ENCODE results near the gene EPHB4. TPM values are rescaled to one million over a fixed set of nuclear protein-coding genes. Genes with fewer than 3 reads are reported as not detected.

EPHB4 gene
- total and polyA plus RNA-seq, 2 of the 4 experiments (the other 2 are of a cell fraction), result 34.5 to 36.4 TPM

DNA sequence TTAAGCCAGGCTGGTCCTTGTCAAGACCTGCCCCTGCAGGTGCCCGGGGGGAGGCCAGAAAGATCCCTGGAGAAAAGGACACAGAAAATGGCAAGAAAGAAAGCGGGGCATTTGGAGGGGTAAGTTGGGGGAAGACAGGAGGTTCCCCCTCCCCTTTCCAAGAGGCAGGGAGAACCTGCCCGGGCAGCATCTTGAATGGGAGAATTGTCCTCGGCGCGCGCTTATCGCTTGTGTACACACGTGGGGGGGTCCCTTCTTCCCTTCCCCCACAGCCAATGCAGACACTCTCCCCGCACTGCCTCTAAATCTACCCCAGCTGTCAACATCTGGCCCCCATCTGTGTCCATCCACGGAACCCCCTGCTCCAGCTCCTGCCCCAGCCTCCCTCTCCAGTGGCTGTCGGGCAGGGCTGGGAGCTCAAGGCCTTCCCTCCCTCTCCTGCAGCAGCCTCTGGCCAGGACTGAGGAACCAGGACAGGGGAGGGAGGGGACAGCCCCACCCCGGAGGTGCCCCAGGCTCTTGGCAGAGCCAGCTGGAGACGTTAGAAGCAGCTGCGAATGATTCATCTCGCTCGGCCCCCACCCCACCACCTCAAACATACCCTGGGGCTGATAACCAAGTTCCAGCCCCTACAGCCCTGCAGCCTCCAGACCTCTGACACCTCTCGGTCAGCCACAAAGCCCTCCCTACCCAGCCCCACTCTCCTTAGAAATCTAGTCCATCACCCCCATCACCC, 25.3 kb downstream of the EPHB4 start:
- no peaks in the 10 kb centered on the region for H3K9me3 ChIP-seq (ENCODE audit: control insufficient read depth, insufficient read depth, low read length)
- no peak overlapping the region for H4K5ac ChIP-seq (ENCODE audit: low read depth, low read length)
- no peak overlapping the region for H3K9ac ChIP-seq (ENCODE audit: low read depth, low read length)
- no peaks in the 10 kb centered on the region for H3K9me1 ChIP-seq (ENCODE audit: insufficient read depth, low read length)
- no peaks in the 10 kb centered on the region for H3K27me3 ChIP-seq (ENCODE audit: control insufficient read depth, insufficient read depth, low read length)
- no peak overlapping the region for H2BK15ac ChIP-seq (ENCODE audit: low read depth, low read length)
- no peak overlapping the region for H3K56ac ChIP-seq (ENCODE audit: extremely low read depth, insufficient read depth, low read length)
- no peak overlapping the region for H3K4me3 ChIP-seq (ENCODE audit: insufficient read depth, low read depth, low read length)
- H3K23ac ChIP-seq (ENCODE audit: low read depth, low read length), result no peak overlapping the region
- peak; percentile 87 for DNase-seq
- no peak overlapping the region for H2BK120ac ChIP-seq (ENCODE audit: low read depth, low read length)
- H2BK20ac ChIP-seq (ENCODE audit: low read depth, low read length), result no peak overlapping the region
- no peak overlapping the region for H3K18ac ChIP-seq (ENCODE audit: low read depth, low read length)
- H2AFZ ChIP-seq (replicated peaks; ENCODE audit: low read length, poor library complexity), result peak overlapping the region; percentile 77
- in situ Hi-C loops (cut with MboI; ENCODE audit: low sequenced_read_pairs) (no loop called here), intact Hi-C loops (cut with micrococcal nuclease) (loop anchor here (2.0 to 5.0 kb wide), 4 partner anchors 35 to 97 kb away; partner anchors contain the start of gene SLC12A9), dilution Hi-C loops (cut with HindIII; ENCODE audit: low sequenced_read_pairs, unreplicated experiment) (no loop called here)
- 16% methylated on average over 5 of the region's 18 CpGs; no CpG with 5 or more reads in 1 of the 2 experiments for WGBS, 2 experiments (ENCODE audit: extremely low coverage in 2 of 2, insufficient read length in 1 of 2)
- peak overlapping the region; percentile 28 for H3K27ac ChIP-seq (ENCODE audit: insufficient read depth, low read length)
- H3K4ac ChIP-seq (ENCODE audit: low read depth, low read length), result peak overlapping the region; percentile 64
- peaks cover 33% of the 10 kb centered on the region for H3K36me3 ChIP-seq (ENCODE audit: control insufficient read depth, insufficient read depth, low read length)
- H2BK5ac ChIP-seq (ENCODE audit: low read depth, low read length, poor library complexity, severe bottlenecking), result peak overlapping the region; percentile 11
- H3K79me1 ChIP-seq (ENCODE audit: low read depth in 1 of 2, low read length in 2 of 2), result peaks cover 0 to 12% of the 10 kb centered on the region in 2 experiments; a peak in 1 of 4 replicates
- ChIA-PET POLR2A (ENCODE audit: unreplicated experiment) (interaction anchor here (0.6 kb wide), 1 partner anchor 20 kb away, joined by 10 read pairs; no protein-coding TSS in a partner anchor), CTCF (interaction anchor here (0.6 to 3.4 kb wide), 2 partner anchors 50 to 433 kb away, joined by 5 to 21 read pairs; partner anchors contain the start of gene SLC12A9)
- peak; percentile 76 for ATAC-seq (ENCODE audit: low read depth)
- peaks cover 18% of the 10 kb centered on the region for H3K4me1 ChIP-seq (ENCODE audit: control insufficient read depth, insufficient read depth, low read length)
- peak overlapping the region; percentile 76 for H2AK5ac ChIP-seq (ENCODE audit: low read depth, low read length)
- H4K8ac ChIP-seq (ENCODE audit: low read depth in 2 of 2, low read length in 2 of 2), result peak overlapping the region in 1 of 2 experiments; percentile 67; a peak in 1 of 4 replicates
- H4K20me1 ChIP-seq (ENCODE audit: insufficient read depth, low read length), result peaks cover 12% of the 10 kb centered on the region; the same call in 1 of the 2 replicates
- H3K4me2 ChIP-seq (ENCODE audit: low read depth, low read length), result no peak overlapping the region
- no TSS peak for BruUV-seq (replicated peaks)
- peak overlapping the region; percentile 52 for H4K91ac ChIP-seq (ENCODE audit: insufficient read depth, low read depth, low read length)
- peak overlapping the region; percentile 47 for H2AK9ac ChIP-seq (replicated peaks; ENCODE audit: low read depth, low read length, poor library complexity)
- no peak overlapping the region for H3K14ac ChIP-seq (replicated peaks; ENCODE audit: low read depth, low read length)
- TF ChIP-seq MAZ (IDR thresholded peaks at IDR 0.05; ENCODE audit: borderline replicate concordance, low read depth, low read length), result peak; percentile 98
- TF ChIP-seq, protein P1, sequence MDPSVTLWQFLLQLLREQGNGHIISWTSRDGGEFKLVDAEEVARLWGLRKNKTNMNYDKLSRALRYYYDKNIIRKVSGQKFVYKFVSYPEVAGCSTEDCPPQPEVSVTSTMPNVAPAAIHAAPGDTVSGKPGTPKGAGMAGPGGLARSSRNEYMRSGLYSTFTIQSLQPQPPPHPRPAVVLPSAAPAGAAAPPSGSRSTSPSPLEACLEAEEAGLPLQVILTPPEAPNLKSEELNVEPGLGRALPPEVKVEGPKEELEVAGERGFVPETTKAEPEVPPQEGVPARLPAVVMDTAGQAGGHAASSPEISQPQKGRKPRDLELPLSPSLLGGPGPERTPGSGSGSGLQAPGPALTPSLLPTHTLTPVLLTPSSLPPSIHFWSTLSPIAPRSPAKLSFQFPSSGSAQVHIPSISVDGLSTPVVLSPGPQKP (IDR thresholded peaks at IDR 0.05; ENCODE audit: borderline replicate concordance, low read depth, low read length), result no peak
- TF ChIP-seq CEBPB (IDR thresholded peaks at IDR 0.05; ENCODE audit: low read depth, low read length), result no peak
- TF ChIP-seq FOS (IDR thresholded peaks at IDR 0.05; ENCODE audit: low read depth, low read length), result 0 out of 2 replicates have a peak, but pooled peaks have one; percentile 50
- no peak; the same call in 1 of the 2 replicates for TF ChIP-seq RFX5 (IDR thresholded peaks at IDR 0.05; ENCODE audit: low read depth, low read length)
- TF ChIP-seq MAFK (IDR thresholded peaks at IDR 0.05; ENCODE audit: low read depth, low read length), result no peak
- peak; percentile 82 for TF ChIP-seq RCOR1 (IDR thresholded peaks at IDR 0.05; ENCODE audit: insufficient replicate concordance, low read length)
- TF ChIP-seq MXI1 (IDR thresholded peaks at IDR 0.05; ENCODE audit: borderline replicate concordance, low read depth, low read length), result no peak
- TF ChIP-seq POLR2A (IDR thresholded peaks at IDR 0.05; ENCODE audit: low read depth, low read length), result no peak
- no peak; the same call in 1 of the 2 replicates for TF ChIP-seq BHLHE40 (IDR thresholded peaks at IDR 0.05; ENCODE audit: low read depth, low read length)
- no peak for TF ChIP-seq SMC3 (IDR thresholded peaks at IDR 0.05; ENCODE audit: low read depth, low read length)
- TF ChIP-seq, protein P2, sequence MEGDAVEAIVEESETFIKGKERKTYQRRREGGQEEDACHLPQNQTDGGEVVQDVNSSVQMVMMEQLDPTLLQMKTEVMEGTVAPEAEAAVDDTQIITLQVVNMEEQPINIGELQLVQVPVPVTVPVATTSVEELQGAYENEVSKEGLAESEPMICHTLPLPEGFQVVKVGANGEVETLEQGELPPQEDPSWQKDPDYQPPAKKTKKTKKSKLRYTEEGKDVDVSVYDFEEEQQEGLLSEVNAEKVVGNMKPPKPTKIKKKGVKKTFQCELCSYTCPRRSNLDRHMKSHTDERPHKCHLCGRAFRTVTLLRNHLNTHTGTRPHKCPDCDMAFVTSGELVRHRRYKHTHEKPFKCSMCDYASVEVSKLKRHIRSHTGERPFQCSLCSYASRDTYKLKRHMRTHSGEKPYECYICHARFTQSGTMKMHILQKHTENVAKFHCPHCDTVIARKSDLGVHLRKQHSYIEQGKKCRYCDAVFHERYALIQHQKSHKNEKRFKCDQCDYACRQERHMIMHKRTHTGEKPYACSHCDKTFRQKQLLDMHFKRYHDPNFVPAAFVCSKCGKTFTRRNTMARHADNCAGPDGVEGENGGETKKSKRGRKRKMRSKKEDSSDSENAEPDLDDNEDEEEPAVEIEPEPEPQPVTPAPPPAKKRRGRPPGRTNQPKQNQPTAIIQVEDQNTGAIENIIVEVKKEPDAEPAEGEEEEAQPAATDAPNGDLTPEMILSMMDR (conservative IDR thresholded peaks at IDR 0.05; ENCODE audit: low read depth, low read length), result no peak
- no peak for TF ChIP-seq RAD21 (IDR thresholded peaks at IDR 0.05; ENCODE audit: low read length)
- TF ChIP-seq NFE2L2 (IDR thresholded peaks at IDR 0.05; ENCODE audit: low read depth, low read length), result no peak

Data from IMR-90 (cell line).